HCT116 (cell line): ENCODE results near the gene TBXAS1. TPM values are rescaled to one million over a fixed set of nuclear protein-coding genes. Genes with fewer than 3 reads are reported as not detected.

Source experiments
- ATAC-seq: fragments of 200-7000 bp; cut with Tn5 transposase; 2 replicates; pipeline ENCODE4 v1.9.1; 2020; ENCODE audit warnings: mild to moderate bottlenecking, moderate library complexity
- BruUV-seq: library from RNA; stranded (reverse); fragments of 400-500 nt; replicated peaks from 2 replicates; lab custom pipeline; 2021; lab: Mats Ljungman, UMichigan
- CTCF ChIA-PET: fragments of 300-600 bp; sonication (Branson Sonifier 250); formaldehyde crosslinking; loops from one replicate; lab custom pipeline; 2021; ENCODE audit warnings: antibody characterized with exemption; lab: Charles Lee
- POLR2A ChIA-PET: fragments of 300-600, 350-600 bp; sonication (Branson Sonifier 250); formaldehyde crosslinking; loops from one replicate; lab custom pipeline; 2021; ENCODE audit warnings: antibody characterized with exemption; lab: Charles Lee
- RAD21 ChIA-PET, 2 experiments: fragments of 300-600 bp; sonication (Branson Sonifier 250); formaldehyde crosslinking; loops; one replicate each; lab custom pipeline; 2023; ENCODE audit warnings: low total read pairs in 2 of 2; ENCODE audit not compliant: uncharacterized antibody in 2 of 2, unreplicated experiment in 2 of 2, low non-redundant PET in 1 of 2; lab: Charles Lee
- DNase-seq: peaks from one replicate; pipeline ENCODE4 v3.0.0-alpha.2; 2010; ENCODE audit warnings: low read depth, low spot score
- H2AFZ ChIP-seq: fragments of 200-600 bp; shearing (Covaris generic), sonication (generic); 2 replicates; pipeline ENCODE4 v1.6.1; 2017; ENCODE audit warnings: low read depth, mixed run types, mixed read lengths, antibody characterized with exemption, low read length; ENCODE audit not compliant: poor library complexity, severe bottlenecking
- H3K27ac ChIP-seq: 2 replicates; pipeline ENCODE4 v1.5.1; 2012; ENCODE audit warnings: low read depth, low read length
- H3K27me3 ChIP-seq: fragments of 200-600 bp; sonication (generic); 2 replicates; pipeline ENCODE4 v1.6.1; 2016; ENCODE audit warnings: mixed run types, low read length, mixed read lengths; ENCODE audit not compliant: insufficient read depth
- H3K36me3 ChIP-seq, 2 experiments: fragments of 200-500 bp in 1 of 2; fragments of 200-600 bp in 1 of 2; sonication (Bioruptor generic) in 1 of 2; sonication (generic) in 1 of 2; 2 replicates each; pipeline versions ENCODE4 v1.5.1 to v1.6.1; 2014 to 2016; ENCODE audit warnings: low read length in 2 of 2, inconsistent platforms in 1 of 2, mixed read lengths in 1 of 2, mixed run types in 1 of 2; ENCODE audit not compliant: insufficient read depth in 2 of 2, control insufficient read depth in 1 of 2
- H3K4me1 ChIP-seq, 2 experiments: fragments of 200-600 bp in 1 of 2; sonication (generic) in 1 of 2; 2 replicates each; pipeline versions ENCODE4 v1.5.1 to v1.6.1; 2012 to 2017; ENCODE audit warnings: low read length in 2 of 2, inconsistent platforms in 1 of 2, mild to moderate bottlenecking in 1 of 2, mixed read lengths in 1 of 2, mixed run types in 1 of 2, moderate library complexity in 1 of 2; ENCODE audit not compliant: insufficient read depth in 2 of 2, control insufficient read depth in 1 of 2
- H3K4me2 ChIP-seq: fragments of 200-600 bp; sonication (generic); 2 replicates; pipeline ENCODE4 v1.6.1; 2017; ENCODE audit warnings: mixed run types, low read length, mixed read lengths
- H3K4me3 ChIP-seq, 2 experiments: fragments of 200-600 bp in 1 of 2; sonication (generic) in 1 of 2; replicated peaks in 1 of 2; 2 replicates each; pipeline ENCODE4 v1.5.1; 2011 to 2016; ENCODE audit warnings: low read length in 2 of 2, control low read depth in 1 of 2, low read depth in 1 of 2, mild to moderate bottlenecking in 1 of 2, mixed read lengths in 1 of 2, mixed run types in 1 of 2
- H3K79me2 ChIP-seq: fragments of 200-600 bp; sonication (generic); 2 replicates; pipeline ENCODE4 v1.6.1; 2017; ENCODE audit warnings: mild to moderate bottlenecking, mixed run types, low read length, moderate library complexity, mixed read lengths; ENCODE audit not compliant: insufficient read depth
- H3K9ac ChIP-seq: fragments of 200-600 bp; sonication (generic); 2 replicates; pipeline ENCODE4 v1.6.1; 2016; ENCODE audit warnings: low read length, mixed read lengths
- H3K9me2 ChIP-seq: fragments of 200-600 bp; sonication (generic), shearing (Covaris generic); 2 replicates; pipeline ENCODE4 v1.6.1; 2017; ENCODE audit warnings: mixed run types, mild to moderate bottlenecking, moderate library complexity; ENCODE audit not compliant: insufficient read depth
- H3K9me3 ChIP-seq, 2 experiments: fragments of 200-500 bp in 1 of 2; fragments of 200-600 bp in 1 of 2; sonication (Bioruptor generic) in 1 of 2; sonication (generic) in 1 of 2; 2 replicates each; pipeline ENCODE4 v1.6.1; 2014 to 2017; ENCODE audit warnings: low read length in 2 of 2, mixed read lengths in 2 of 2, inconsistent platforms in 1 of 2, low read depth in 1 of 2, mild to moderate bottlenecking in 1 of 2, mixed run types in 1 of 2, moderate library complexity in 1 of 2; ENCODE audit not compliant: control insufficient read depth in 1 of 2, insufficient read depth in 1 of 2
- H4K20me1 ChIP-seq: fragments of 200-600 bp; sonication (generic), shearing (Covaris generic); 2 replicates; pipeline ENCODE4 v1.6.1; 2017; ENCODE audit warnings: mixed run types, mild to moderate bottlenecking, moderate library complexity; ENCODE audit not compliant: insufficient read depth
- POLR2A ChIP-seq: IDR thresholded peaks from 2 replicates; pipeline ENCODE4 v1.7.0; 2011; ENCODE audit warnings: borderline replicate concordance; ENCODE audit not compliant: insufficient read depth, insufficient read length; ENCODE audit errors: extremely low read depth
- SIN3A ChIP-seq: IDR thresholded peaks from 2 replicates; pipeline ENCODE4 v1.6.1; 2012; ENCODE audit warnings: low read depth
- SP1 ChIP-seq: IDR thresholded peaks from 2 replicates; pipeline ENCODE4 v1.6.1; 2012; ENCODE audit warnings: low read depth
- TCF7L2 ChIP-seq: IDR thresholded peaks from 2 replicates; pipeline ENCODE4 v1.7.0; 2011; ENCODE audit warnings: borderline replicate concordance, inconsistent platforms; ENCODE audit not compliant: insufficient read depth, insufficient read length; ENCODE audit errors: extremely low read depth
- intact Hi-C: fragments of 100-400 bp; cut with micrococcal nuclease; formaldehyde crosslinking; loops from 2 replicates; pipeline ENCODE4 v1.10.0; 2022
- total RNA-seq: library from RNA; stranded (reverse); gene quantifications from one replicate; pipeline ENCODE4 v1.2.1, GENCODE V29; 2021; ENCODE audit not compliant: unreplicated experiment

Gene TBXAS1
- total RNA-seq, 1 experiment from 2014 or later, result 1.4 TPM

DNA sequence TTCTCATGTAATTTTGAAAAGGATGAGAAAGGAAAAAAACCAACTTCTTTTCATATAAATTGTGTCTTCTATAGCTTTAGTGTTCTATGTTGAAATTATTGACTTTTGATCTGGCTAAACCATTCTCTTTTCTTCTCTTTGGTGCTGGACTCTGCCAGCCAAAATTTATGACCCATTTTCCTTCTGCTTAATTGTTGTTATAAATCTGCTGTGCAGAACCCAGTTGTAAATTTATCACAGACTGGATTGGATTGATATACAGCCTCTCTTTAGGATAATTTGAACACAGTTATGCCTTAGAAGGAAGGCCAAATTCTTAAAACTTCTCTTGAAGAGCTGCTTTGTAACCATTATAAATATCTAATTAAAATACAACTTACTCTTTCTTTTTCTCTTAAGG, 139.9 kb downstream of the TBXAS1 start:
- ATAC-seq (no peak), DNase-seq (no peak)
- intact Hi-C loops, result no loop called here
- ChIA-PET RAD21 (no interaction called here), POLR2A (no interaction called here), CTCF (no interaction called here)
- no peaks in the 10 kb centered on the region for H3K9me2 ChIP-seq
- no TSS peak for BruUV-seq
- no peaks in the 10 kb centered on the region for H4K20me1 ChIP-seq
- H2AFZ ChIP-seq, result no peak overlapping the region
- no peaks in the 10 kb centered on the region for H3K9me3 ChIP-seq
- H3K36me3 ChIP-seq, result no peaks in the 10 kb centered on the region
- no peak overlapping the region for H3K4me3 ChIP-seq
- H3K27me3 ChIP-seq, result 0 out of 2 replicates have a peak, but pooled peaks cover 5% of the 10 kb centered on the region
- TF ChIP-seq SIN3A, result no peak
- TF ChIP-seq TCF7L2, result no peak
- H3K27ac ChIP-seq, result no peak overlapping the region
- no peak overlapping the region for H3K4me2 ChIP-seq
- H3K4me1 ChIP-seq, result no peaks in the 10 kb centered on the region
- no peaks in the 10 kb centered on the region for H3K79me2 ChIP-seq
- no peak overlapping the region for H3K9ac ChIP-seq

DNA sequence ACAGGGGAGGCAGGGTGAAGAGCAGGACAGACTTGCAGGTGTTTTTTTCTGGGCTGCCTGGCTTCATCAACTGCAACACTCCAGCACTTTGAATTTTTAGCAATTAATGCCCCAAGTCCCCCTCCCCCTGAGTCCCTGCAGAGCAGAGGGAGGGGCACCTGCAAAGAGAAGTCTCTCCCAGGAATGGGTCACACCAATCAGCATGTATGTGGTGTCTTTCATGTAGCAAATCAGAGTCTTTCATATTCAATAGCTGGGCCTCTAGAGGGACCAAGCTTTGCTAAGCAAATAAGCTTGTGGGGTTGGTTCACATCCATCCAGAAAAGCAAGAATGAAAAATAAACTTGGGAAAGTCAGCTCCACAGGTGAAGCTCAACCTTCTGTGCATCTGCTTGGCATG, 143.0 kb downstream of the TBXAS1 start:
- H3K27me3 ChIP-seq, result 0 out of 2 replicates have a peak, but pooled peaks cover 5% of the 10 kb centered on the region
- TF ChIP-seq SP1, result no peak
- no peak for TF ChIP-seq POLR2A

More for the DNA sequence above, 143.0 kb downstream of the TBXAS1 start:
- Histone ChIP-seq H3K9me3 (no peaks in the 10 kb centered on the region), H3K4me2 (no peak overlapping the region), H3K9ac (no peak overlapping the region), H3K4me3 (no peak overlapping the region), H3K9me2 (no peaks in the 10 kb centered on the region), H4K20me1 (no peaks in the 10 kb centered on the region), H3K79me2 (no peaks in the 10 kb centered on the region), H3K4me1 (no peaks in the 10 kb centered on the region), H2AFZ (no peak overlapping the region), H3K27ac (no peak overlapping the region), H3K36me3 (no peaks in the 10 kb centered on the region)
- no peak for ATAC-seq
- DNase-seq, result no peak
- RAD21 ChIA-PET, result no interaction called here
- no TSS peak for BruUV-seq
- POLR2A ChIA-PET, result no interaction called here
- CTCF ChIA-PET, result no interaction called here
- intact Hi-C loops, result no loop called here
